Esophagus muscularis mucosa (tissue), 4 donors: ENCODE data around the gene TPCN1. TPM values are rescaled to one million over a fixed set of nuclear protein-coding genes. Genes with fewer than 3 reads are reported as not detected.

Experiments
- DNase-seq: peaks from one replicate; pipeline ENCODE4 v3.0.0-alpha.2; 2017; ENCODE audit errors: extremely low spot score
- H3K27ac ChIP-seq, 4 donors: fragments of 200-600 bp; sonication (generic); replicated peaks in 1 of 4; 1 replicate in 3 of 4; 2 replicates in 1 of 4; pipeline ENCODE4 v1.5.1; 2016 to 2019; ENCODE audit warnings: mild to moderate bottlenecking in 1 of 4
- H3K27me3 ChIP-seq, 4 donors: fragments of 200-600 bp; sonication (generic); one replicate each; pipeline versions ENCODE4 v1.5.1 to v1.6.0; 2016 to 2019
- H3K36me3 ChIP-seq, 4 donors: fragments of 200-600 bp; sonication (generic); one replicate each; pipeline ENCODE4 v1.5.1; 2016 to 2019
- H3K4me1 ChIP-seq, 4 donors: fragments of 200-600 bp; sonication (generic); one replicate each; pipeline ENCODE4 v1.5.1; 2016 to 2019
- H3K4me3 ChIP-seq, 4 donors: fragments of 200-600 bp; sonication (generic); 1 replicate in 2 of 4; 2 replicates in 2 of 4; pipeline ENCODE4 v1.5.1; 2016 to 2019; ENCODE audit warnings: mild to moderate bottlenecking in 4 of 4, moderate library complexity in 1 of 4
- H3K9me3 ChIP-seq, 4 donors: fragments of 200-600 bp; sonication (generic); 1 replicate in 3 of 4; 2 replicates in 1 of 4; pipeline ENCODE4 v1.5.1; 2016 to 2019
- EP300 ChIP-seq: sonication (generic); formaldehyde crosslinking; IDR thresholded peaks from one replicate; pipeline ENCODE4 v1.6.1; 2017; ENCODE audit warnings: antibody characterized with exemption
- POLR2A ChIP-seq: fragments of 450-650 bp; IDR thresholded peaks from one replicate; pipeline ENCODE4 v1.6.1; 2017; ENCODE audit warnings: antibody characterized with exemption, moderate library complexity, mild to moderate bottlenecking, low read depth
- POLR2AphosphoS5 ChIP-seq, 2 donors: sonication (generic); formaldehyde crosslinking; IDR thresholded peaks; one replicate each; pipeline ENCODE4 v1.6.1; 2017; ENCODE audit warnings: antibody characterized with exemption in 2 of 2
- WGBS: methylation state at CpG from one replicate; pipeline ENCODE4 v1.1.5; 2018; 5-methylcytosine and 5-hydroxymethylcytosine counted together
- intact Hi-C: fragments of 100-400 bp; cut with DNase I; formaldehyde crosslinking; loops from one replicate; pipeline ENCODE4 v1.15.1; 2023
- total RNA-seq, 4 donors: library from RNA; depleted of rRNA; stranded (reverse); fragments of >200 nt; gene quantifications; one replicate each; pipeline versions ENCODE4 v1.1.0 to v1.2.1, GENCODE V29; 2016
- TF ChIP-seq, protein P1 (sequence below), 3 experiments: fragments of 200-600 bp in 2 of 3; fragments of 450-650 bp in 1 of 3; sonication (generic) in 2 of 3; IDR thresholded peaks; one replicate each; pipeline ENCODE4 v1.5.1; 2017 to 2019; ENCODE audit warnings: antibody characterized with exemption in 3 of 3, mild to moderate bottlenecking in 2 of 3, moderate library complexity in 1 of 3

TPCN1 gene
- total RNA-seq, 4 donors from 2014 or later = 31.1 to 54.0 (median 34.5) TPM

DNA sequence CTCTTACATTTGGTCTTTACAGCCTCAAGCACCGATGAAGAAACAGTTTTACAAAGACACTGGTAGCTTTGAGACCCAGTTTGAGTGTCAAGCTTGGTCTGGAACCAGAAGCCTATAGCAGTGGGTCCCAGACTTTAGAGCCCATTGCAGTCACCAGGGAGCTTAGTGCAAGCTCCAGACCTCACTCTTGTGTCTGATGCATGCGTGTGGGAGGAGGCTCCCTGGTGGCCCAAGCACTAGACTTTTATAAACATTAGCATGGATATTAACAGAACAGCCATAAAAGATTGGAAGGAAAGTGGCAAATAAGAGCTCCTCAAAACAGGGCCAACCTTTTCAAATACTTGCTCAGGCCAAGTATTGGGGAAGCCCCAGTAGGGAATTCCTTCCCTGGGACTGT is 68.1 kb downstream of the TPCN1 start:
- TF ChIP-seq POLR2AphosphoS5 (IDR thresholded peaks at IDR 0.05) (no peak), POLR2A (no peak), EP300 (no peak)
- TF ChIP-seq, protein P1, sequence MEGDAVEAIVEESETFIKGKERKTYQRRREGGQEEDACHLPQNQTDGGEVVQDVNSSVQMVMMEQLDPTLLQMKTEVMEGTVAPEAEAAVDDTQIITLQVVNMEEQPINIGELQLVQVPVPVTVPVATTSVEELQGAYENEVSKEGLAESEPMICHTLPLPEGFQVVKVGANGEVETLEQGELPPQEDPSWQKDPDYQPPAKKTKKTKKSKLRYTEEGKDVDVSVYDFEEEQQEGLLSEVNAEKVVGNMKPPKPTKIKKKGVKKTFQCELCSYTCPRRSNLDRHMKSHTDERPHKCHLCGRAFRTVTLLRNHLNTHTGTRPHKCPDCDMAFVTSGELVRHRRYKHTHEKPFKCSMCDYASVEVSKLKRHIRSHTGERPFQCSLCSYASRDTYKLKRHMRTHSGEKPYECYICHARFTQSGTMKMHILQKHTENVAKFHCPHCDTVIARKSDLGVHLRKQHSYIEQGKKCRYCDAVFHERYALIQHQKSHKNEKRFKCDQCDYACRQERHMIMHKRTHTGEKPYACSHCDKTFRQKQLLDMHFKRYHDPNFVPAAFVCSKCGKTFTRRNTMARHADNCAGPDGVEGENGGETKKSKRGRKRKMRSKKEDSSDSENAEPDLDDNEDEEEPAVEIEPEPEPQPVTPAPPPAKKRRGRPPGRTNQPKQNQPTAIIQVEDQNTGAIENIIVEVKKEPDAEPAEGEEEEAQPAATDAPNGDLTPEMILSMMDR (IDR thresholded peaks at IDR 0.05) = no peak
- Histone ChIP-seq H3K4me3 (no peak overlapping the region), H3K27ac (no peak overlapping the region), H3K36me3 (peaks cover 55 to 100% (median 100%) of the 10 kb centered on the region in 4 donors), H3K27me3 (no peaks in the 10 kb centered on the region), H3K4me1 (no peaks in the 10 kb centered on the region), H3K9me3 (no peaks in the 10 kb centered on the region)
- no peak for DNase-seq
- WGBS = 79% methylated on average over 2 of the region's 2 CpGs
- intact Hi-C loops = no loop called here

DNA sequence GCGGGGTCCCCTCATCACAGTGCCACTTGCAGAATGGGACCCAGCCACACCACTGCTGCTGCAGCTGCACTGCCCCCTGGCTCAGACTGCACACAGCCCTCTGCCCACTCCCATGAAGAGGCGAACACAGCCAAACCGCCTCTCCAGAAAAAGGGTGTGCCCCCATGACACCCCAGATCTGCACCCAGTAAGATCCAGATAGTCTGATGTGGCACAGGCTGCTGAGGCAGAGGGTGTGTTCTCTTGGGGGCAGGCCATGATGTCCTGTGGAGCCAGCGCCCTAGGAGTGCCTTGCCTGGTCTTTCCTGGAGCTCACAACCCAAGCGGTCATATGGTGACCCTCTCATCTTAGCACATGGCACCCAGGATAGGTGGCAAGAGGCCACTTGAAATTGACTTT is 69.2 kb downstream of the TPCN1 start:
- intact Hi-C loops = no loop called here
- peaks cover 46 to 100% (median 100%) of the 10 kb centered on the region in 4 donors for H3K36me3 ChIP-seq
- no peak overlapping the region for H3K27ac ChIP-seq
- DNase-seq = no peak
- peaks cover 0 to 3% (median 0%) of the 10 kb centered on the region in 4 donors for H3K4me1 ChIP-seq
- WGBS = 100% methylated on average over 1 of the region's 5 CpGs
- TF ChIP-seq POLR2AphosphoS5 (IDR thresholded peaks at IDR 0.05) = no peak
- no peak for TF ChIP-seq POLR2A
- TF ChIP-seq EP300 = no peak
- TF ChIP-seq, protein P1 (IDR thresholded peaks at IDR 0.05) = no peak
- H3K9me3 ChIP-seq = no peaks in the 10 kb centered on the region
- no peak overlapping the region for H3K4me3 ChIP-seq
- H3K27me3 ChIP-seq = no peaks in the 10 kb centered on the region

DNA sequence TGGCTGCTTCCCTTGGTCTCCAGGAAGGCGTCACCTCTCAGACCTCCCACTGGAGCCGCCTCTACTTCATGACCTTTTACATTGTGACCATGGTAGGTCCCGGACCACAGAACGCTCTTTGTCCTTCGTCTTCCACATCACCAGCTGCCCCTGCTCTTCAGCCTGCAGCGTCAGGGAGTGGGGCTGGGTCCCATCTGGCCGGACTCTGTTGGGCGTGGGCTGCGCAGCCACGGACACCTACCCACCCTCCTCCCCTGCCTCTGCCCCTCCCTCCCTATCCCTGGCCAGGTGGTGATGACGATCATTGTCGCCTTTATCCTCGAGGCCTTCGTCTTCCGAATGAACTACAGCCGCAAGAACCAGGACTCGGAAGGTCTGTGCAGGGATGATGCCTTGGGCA is 70.3 kb downstream of the TPCN1 start:
- DNase-seq = no peak
- WGBS = 92% methylated on average over 13 of the region's 17 CpGs
- Histone ChIP-seq H3K4me3 (no peak overlapping the region), H3K36me3 (peaks cover 53 to 100% (median 100%) of the 10 kb centered on the region in 4 donors), H3K27ac (no peak overlapping the region), H3K9me3 (no peaks in the 10 kb centered on the region), H3K4me1 (peaks cover 0 to 3% (median 0%) of the 10 kb centered on the region in 4 donors), H3K27me3 (no peaks in the 10 kb centered on the region)
- intact Hi-C loops = no loop called here
- TF ChIP-seq POLR2A (no peak), POLR2AphosphoS5 (IDR thresholded peaks at IDR 0.05) (no peak), EP300 (no peak)
- TF ChIP-seq, protein P1 (IDR thresholded peaks at IDR 0.05) = no peak

GRCh38 chr12:113292091-113292490 is 70.8 kb downstream of the TPCN1 start:
- intact Hi-C loops = no loop called here
- 70% methylated on average over 6 of the region's 6 CpGs for WGBS
- TF ChIP-seq, protein P1 (IDR thresholded peaks at IDR 0.05) = no peak
- no peak for TF ChIP-seq EP300
- peaks cover 55 to 100% (median 100%) of the 10 kb centered on the region in 4 donors for H3K36me3 ChIP-seq
- no peaks in the 10 kb centered on the region for H3K27me3 ChIP-seq
- H3K27ac ChIP-seq = no peak overlapping the region
- H3K4me1 ChIP-seq = peaks cover under 1 to 8% (median 2%) of the 10 kb centered on the region in 4 donors
- no peaks in the 10 kb centered on the region for H3K9me3 ChIP-seq
- no peak overlapping the region for H3K4me3 ChIP-seq
- no peak for DNase-seq

DNA sequence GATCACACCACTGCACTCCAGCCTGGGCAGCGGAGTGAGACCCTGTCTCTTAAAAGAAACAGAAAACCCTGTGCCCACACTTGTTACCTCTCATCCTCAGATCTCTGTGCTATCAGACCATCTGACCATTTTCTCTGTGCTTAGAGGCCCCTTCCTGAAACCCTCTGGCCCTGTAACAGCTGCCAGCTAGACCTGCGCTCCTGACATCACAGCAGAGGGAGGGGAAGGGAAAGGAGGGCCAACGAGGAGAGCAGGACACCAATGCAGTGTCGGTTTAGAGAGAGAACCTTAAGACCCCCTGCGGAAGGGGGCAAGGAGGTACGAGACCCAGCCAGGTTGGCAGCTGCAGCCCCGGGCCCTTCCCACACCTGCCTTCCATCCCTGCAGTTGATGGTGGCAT is 71.3 kb downstream of the TPCN1 start:
- 91% methylated on average over 7 of the region's 7 CpGs for WGBS
- Histone ChIP-seq H3K4me3 (no peak overlapping the region), H3K27ac (no peak overlapping the region), H3K27me3 (no peaks in the 10 kb centered on the region), H3K9me3 (no peaks in the 10 kb centered on the region), H3K36me3 (peaks cover 51 to 100% (median 99%) of the 10 kb centered on the region in 4 donors), H3K4me1 (peaks cover 5 to 13% (median 7%) of the 10 kb centered on the region in 4 donors)
- intact Hi-C loops = no loop called here
- DNase-seq = no peak
- no peak for TF ChIP-seq EP300
